Measurements from ENCODE around the gene FAAP20.
A peak's percentile ranks its signal among the peaks of the same experiment; 100 is the strongest.

The FAAP20 gene

GRCh38 chr1:2166254-2166653 is 28.3 kb downstream of the FAAP20 start:
- peaks cover 31% of the 10 kb centered on the region for H3K4me1 Mint-ChIP-seq
- no peak overlapping the region for H3K27ac Mint-ChIP-seq
- no peak overlapping the region for H3K4me3 Mint-ChIP-seq
- H3K9me3 Mint-ChIP-seq, result peaks cover 10% of the 10 kb centered on the region
- no peak for DNase-seq
- no peaks in the 10 kb centered on the region for H3K27me3 Mint-ChIP-seq (ENCODE audit: low read depth, poor library complexity)
- no peak for TF ChIP-seq CTCF (IDR thresholded peaks at IDR 0.05)
- peaks cover 33% of the 10 kb centered on the region for H3K36me3 Mint-ChIP-seq (ENCODE audit: low read depth)

- Mint-ChIP-seq H3K4me3 (no peak overlapping the region), H3K36me3 (ENCODE audit: low read depth) (peaks cover 33% of the 10 kb centered on the region), H3K27me3 (ENCODE audit: low read depth, poor library complexity) (no peaks in the 10 kb centered on the region), H3K27ac (no peak overlapping the region), H3K9me3 (peaks cover 10% of the 10 kb centered on the region), H3K4me1 (peaks cover 34% of the 10 kb centered on the region)
- no peak for TF ChIP-seq CTCF (IDR thresholded peaks at IDR 0.05)
- DNase-seq, result no peak
Measured at GRCh38 chr1:2165646-2166045, 28.9 kb downstream of the FAAP20 start.

GRCh38 chr1:2163205-2163604 is 31.4 kb downstream of the FAAP20 start:
- peaks cover 33% of the 10 kb centered on the region for H3K36me3 Mint-ChIP-seq (ENCODE audit: low read depth)
- no peak overlapping the region for H3K27ac Mint-ChIP-seq

GRCh38 chr1:2160451-2161300 is 33.9 kb downstream of the FAAP20 start:
- TF ChIP-seq CTCF (IDR thresholded peaks at IDR 0.05), result no peak
- Mint-ChIP-seq H3K36me3 (ENCODE audit: low read depth) (peaks cover 33% of the 10 kb centered on the region), H3K4me3 (no peak overlapping the region), H3K27me3 (ENCODE audit: low read depth, poor library complexity) (no peaks in the 10 kb centered on the region), H3K4me1 (peaks cover 27% of the 10 kb centered on the region), H3K9me3 (peaks cover 10% of the 10 kb centered on the region), H3K27ac (peak overlapping the region; percentile 7)
- no peak for DNase-seq

More at GRCh38 chr1:2163205-2163604, 31.4 kb downstream of the FAAP20 start:
- Mint-ChIP-seq H3K27me3 (ENCODE audit: low read depth, poor library complexity) (no peaks in the 10 kb centered on the region), H3K9me3 (peaks cover 10% of the 10 kb centered on the region), H3K4me1 (peaks cover 31% of the 10 kb centered on the region), H3K4me3 (no peak overlapping the region)
- no peak for TF ChIP-seq CTCF (IDR thresholded peaks at IDR 0.05)
- no peak for DNase-seq

- H3K4me1 Mint-ChIP-seq, result peaks cover 32% of the 10 kb centered on the region
- H3K9me3 Mint-ChIP-seq, result peaks cover 10% of the 10 kb centered on the region
- no peak overlapping the region for H3K27ac Mint-ChIP-seq
- no peak overlapping the region for H3K4me3 Mint-ChIP-seq
- H3K36me3 Mint-ChIP-seq (ENCODE audit: low read depth), result peaks cover 33% of the 10 kb centered on the region
- no peak for DNase-seq
- no peaks in the 10 kb centered on the region for H3K27me3 Mint-ChIP-seq (ENCODE audit: low read depth, poor library complexity)
- TF ChIP-seq CTCF (IDR thresholded peaks at IDR 0.05), result no peak
Measured at GRCh38 chr1:2159124-2159523, 35.4 kb downstream of the FAAP20 start.

GRCh38 chr1:2158272-2158671 is 36.3 kb downstream of the FAAP20 start:
- no peaks in the 10 kb centered on the region for H3K27me3 Mint-ChIP-seq (ENCODE audit: low read depth, poor library complexity)
- peaks cover 25% of the 10 kb centered on the region for H3K36me3 Mint-ChIP-seq (ENCODE audit: low read depth)
- H3K4me3 Mint-ChIP-seq, result no peak overlapping the region
- H3K27ac Mint-ChIP-seq, result no peak overlapping the region
- H3K9me3 Mint-ChIP-seq, result peaks cover 7% of the 10 kb centered on the region
- peaks cover 32% of the 10 kb centered on the region for H3K4me1 Mint-ChIP-seq
- DNase-seq, result no peak
- no peak for TF ChIP-seq CTCF (IDR thresholded peaks at IDR 0.05)
